Measurements from ENCODE around the gene MANEA. TPM values are rescaled to one million over a fixed set of nuclear protein-coding genes. Genes with fewer than 3 reads are reported as not detected.

The MANEA gene
- total RNA-seq, 1 donor from 2014 or later, result 21.8 TPM

DNA sequence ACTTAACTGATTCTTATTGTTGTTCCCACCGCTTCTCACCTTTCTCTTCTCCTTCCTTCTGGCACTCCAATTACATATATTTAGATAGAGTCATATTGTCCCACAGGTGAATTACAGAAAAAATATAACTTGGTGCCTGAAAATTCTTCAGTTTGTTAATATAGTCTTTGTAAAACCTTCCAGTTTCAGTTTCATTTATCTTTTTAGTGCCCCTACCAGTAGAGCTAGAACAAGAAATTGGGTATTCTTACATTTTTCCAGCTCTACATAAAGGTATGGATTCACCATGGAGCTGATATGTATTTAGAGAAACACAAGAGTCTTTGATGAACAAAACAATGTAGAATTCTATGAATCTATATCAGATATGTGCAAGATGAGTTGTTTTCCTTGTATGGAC, 10.7 kb downstream of the MANEA start:
- DNase-seq (ENCODE audit: low read depth), result no peak

DNA sequence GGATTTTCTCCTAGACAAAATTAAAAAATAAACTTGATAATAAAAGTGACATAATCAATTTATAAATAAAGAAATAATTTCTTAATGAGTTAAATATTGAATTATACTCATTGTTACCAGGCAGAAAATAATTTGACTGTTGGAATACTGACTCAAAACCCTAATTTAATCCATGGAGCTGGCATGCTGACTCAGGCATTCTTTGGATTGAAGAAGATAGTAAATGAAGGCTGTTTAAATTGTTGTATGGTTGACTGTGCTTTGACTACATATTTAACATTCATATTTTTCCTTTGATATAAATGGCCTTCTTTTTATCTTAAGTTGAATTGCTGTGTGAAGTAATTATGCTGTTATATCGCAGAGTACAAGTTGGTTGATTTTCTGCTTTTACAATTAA, 11.7 kb downstream of the MANEA start:
- DNase-seq (ENCODE audit: low read depth), result no peak

DNA sequence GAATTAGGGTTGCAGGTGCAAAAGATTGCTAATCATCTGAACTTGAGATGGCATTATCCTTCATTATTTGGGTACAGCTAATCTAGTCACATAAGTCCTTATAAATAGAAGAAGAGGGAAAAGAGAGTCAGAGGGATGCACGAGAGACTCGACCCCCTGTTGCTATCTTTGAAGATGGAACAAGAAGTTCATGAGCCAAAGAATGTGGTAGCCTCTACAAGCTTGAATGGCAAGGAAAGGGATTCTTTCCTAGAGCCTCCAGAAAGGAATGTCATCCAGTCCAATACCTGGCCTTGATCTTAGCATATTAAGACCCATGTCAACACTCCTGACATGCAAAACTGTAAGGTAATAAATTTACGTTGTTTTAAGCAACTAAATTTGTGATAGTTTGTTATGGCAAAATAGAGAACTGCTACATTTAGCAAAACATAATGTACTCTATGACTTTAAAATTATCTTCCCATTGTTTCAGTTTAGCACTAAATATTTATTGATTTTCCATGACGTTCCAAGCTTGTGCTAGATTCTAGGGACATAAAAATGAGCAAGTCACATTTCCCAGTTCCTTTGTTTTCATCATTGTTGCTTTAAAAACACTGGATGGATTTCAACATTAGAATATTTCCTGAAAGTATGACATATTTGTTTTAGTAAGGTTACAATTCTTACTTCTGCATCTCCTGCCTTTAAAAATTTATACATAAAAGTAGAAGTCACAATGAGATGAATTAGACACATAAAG, 12.7 kb downstream of the MANEA start:
- DNase-seq (ENCODE audit: low read depth), result no peak

DNA sequence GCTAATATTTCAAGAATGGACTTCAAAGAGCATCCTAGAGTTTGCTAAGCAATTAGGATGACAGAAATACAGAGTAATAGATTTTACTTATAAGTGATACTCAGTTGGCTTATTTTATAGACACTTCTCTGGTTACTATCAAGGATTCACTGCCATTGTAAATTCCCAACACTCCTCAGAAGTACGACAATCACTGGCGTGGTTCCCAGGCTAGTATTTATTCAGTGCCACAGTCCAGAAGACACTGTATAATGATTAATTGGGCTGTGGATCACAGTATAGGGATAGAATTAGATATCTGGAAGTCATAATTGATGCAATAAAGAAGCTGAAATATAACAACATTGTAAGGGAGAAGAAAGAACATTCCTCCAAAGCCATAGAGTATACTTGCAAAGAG, 15.7 kb downstream of the MANEA start:
- DNase-seq (ENCODE audit: low read depth), result peak; percentile 82

DNA sequence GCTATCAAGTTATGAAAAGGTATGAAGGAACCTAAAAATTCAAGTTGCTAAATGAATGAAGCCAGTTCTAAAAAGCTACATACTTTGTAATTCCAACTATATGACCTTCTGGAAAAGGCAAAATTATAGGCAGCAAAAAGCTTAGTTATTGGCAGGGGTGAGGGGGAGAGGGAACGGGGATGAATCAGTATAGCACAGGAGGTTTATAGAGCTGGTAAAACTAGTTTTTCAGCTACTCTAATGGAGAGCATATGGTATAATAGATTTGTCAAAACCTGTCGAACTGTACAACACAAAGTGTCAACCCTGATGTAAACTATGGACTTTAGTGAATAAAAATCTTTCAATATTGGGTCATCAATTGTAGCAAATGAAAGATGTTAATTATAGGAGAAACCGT, 18.7 kb downstream of the MANEA start:
- DNase-seq (ENCODE audit: low read depth), result no peak

DNA sequence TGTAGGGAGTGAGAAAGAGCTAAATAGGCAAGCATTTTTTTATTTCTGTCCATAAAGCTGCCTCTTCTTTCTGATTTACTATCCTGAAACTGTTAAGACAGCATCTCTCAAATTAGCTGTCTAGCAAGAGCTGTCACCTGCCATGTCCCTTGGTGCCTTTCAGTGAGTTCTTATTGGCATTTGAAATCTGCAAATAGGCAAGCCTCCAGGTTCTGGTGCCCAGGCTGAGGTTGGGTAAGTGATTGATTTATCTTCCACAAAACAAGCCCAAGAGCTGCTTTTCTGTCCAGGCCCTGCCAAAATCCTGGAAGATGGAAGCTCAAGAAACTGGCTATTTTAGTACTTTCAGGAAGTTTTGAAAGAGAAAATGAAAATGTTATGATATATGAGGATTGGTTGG, 22.4 kb downstream of the MANEA start:
- DNase-seq (ENCODE audit: low read depth), result no peak

DNA sequence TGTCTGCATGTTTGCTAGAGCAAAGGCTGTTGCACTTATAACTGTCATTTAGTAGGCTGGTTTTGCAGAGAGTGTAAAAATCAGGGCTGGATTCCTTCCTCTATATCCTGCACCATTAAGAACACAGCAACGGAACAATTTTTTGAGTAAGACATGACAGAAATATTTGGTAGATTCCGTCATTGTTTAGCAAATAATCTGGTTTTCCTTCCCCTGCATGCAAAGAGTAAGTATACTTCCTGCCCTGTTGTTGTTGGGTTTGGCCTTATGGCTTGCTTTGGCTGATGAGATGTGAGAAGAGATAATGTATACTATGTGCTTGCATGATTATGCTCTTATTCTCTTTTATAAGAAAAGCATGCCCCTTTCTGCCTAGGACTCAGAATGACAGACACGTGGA, 23.8 kb downstream of the MANEA start:
- no peak for DNase-seq (ENCODE audit: low read depth)

DNA sequence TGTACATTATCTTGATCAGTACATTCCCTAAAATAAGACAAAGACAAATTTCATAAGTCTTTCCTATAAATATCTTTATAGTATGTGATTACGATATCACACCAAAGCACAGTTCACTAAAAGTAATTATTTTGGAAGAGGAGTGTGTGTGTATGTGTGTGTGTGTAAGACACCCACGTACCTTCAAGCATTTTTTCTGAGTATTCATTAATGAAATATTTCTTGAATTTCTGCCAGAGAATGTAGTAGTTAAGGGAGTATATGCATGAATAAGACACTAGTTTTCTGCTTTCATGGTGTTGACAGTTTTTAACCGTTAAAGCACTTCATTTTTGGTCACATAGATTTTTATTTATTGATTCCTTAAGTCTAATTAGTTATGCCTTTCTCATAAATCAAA, 36.8 kb downstream of the MANEA start:
- peak; percentile 9 for DNase-seq (ENCODE audit: low read depth)

DNA sequence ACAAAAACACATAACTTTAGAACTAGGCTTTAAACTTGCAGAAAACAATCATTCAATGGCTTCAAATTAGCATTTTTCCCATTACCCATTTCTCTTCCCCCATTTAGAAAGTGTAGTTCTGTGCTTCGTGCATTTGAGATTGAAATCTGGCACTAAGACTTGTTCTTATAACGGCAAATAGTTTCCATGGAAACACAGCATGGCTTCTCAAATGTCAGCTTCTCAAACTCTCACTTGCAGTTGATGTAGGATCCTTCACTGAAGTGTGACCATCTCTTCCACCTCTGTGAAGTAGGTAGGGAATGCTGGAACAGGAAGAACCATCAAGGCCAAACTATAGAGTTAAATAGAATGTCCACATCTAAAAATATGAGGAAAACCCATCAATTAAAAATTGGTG, 52.2 kb downstream of the MANEA start:
- DNase-seq (ENCODE audit: low read depth), result peak; percentile 4

DNA sequence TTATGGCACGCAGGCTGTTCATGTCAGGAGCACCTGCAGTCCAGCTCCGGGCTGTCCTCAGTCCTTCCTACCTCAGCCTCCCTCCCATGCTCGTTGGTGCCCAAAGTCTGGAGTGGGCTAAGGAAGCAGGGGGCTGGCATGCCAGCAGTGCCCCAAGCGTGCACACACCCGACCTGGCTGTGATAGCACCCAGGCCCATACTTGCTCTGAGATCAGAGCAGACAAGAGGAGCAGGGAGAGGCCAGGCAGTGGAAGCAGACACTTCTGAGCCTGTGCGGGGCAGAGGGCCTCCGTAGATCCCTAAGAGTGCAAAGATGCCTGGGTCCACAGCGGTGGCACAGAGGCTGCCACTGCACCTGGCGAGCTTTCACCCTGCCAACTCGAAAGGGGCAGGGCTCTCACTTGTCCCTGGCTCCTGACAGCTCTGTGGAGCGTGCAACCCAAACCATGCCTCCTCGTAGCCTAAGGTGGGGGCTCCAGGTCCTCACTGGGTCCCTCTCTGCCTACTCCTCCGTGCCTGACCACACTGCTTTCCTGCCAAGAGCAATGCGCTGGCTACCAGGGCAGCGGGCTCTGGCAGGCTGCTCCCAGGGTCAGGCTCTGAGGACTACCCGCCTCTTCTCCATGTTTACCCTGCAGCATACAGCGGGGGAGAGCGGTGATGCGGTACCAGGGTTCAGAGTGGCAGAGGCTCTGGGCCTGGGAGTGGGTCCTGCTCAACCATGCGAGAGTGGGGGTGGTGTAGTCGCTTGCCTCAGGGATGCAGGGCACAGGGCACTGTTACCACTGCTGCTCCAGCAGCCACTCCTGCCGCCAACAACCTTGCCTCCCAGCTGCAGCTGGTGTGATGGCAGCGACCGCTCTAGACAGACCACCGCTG, 59.5 kb downstream of the MANEA start:
- DNase-seq (ENCODE audit: low read depth), result peak; percentile 72

DNA sequence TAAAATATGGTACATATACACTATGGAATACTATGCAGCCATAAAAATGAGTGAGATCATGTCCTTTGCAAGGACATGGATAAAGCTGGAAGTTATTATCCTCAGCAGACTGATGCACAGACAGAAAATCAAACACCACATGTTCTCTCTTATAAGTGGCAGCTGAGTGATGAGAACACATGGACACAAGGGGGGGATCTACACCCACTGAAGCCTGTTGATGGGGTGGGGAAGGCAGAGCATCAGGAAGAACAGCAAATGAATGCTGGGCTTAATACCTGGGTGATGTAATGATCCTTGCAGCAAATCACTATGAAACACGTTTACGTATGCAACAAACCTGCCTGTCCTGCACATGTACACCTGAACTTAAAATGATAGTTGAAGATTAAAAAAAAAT, 71.3 kb downstream of the MANEA start:
- no peak for DNase-seq (ENCODE audit: low read depth)

DNA sequence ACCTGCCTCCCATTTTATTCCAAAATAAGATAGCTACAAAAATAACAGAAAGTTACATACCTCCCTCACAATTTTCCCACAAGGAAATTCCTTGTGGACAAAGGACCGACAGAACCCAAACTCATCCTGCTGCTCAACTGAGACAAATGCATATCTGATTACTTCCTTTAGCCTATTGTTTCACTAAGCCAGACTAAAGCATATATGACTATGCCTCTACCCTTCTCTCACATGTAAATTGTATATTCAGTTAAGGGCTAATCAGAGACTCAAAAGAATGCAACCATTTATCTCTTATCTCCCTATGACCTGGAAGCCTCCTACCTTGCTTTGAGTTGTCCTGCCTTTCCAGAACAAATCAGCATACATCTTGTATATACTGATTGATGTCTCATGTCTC, 72.1 kb downstream of the MANEA start:
- DNase-seq (ENCODE audit: low read depth), result no peak

DNA sequence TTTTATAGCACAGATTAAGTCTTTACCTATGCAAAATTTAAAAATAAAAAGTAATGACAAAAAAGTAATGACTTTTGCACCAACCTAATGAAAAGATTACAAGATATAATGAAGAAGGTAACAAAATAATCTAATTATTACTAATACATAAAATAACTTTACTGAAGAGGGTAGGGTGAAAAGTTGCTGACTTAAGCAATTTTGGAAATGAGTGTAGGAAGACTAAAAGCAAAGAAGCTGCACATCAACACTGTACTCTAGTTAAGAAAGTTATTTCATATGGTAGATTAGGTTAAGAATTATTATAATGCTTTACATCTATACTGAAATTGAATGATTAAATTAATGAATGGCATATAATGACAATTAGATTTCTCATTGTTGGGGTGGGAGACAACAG, 76.8 kb downstream of the MANEA start:
- no peak for DNase-seq (ENCODE audit: low read depth)

DNA sequence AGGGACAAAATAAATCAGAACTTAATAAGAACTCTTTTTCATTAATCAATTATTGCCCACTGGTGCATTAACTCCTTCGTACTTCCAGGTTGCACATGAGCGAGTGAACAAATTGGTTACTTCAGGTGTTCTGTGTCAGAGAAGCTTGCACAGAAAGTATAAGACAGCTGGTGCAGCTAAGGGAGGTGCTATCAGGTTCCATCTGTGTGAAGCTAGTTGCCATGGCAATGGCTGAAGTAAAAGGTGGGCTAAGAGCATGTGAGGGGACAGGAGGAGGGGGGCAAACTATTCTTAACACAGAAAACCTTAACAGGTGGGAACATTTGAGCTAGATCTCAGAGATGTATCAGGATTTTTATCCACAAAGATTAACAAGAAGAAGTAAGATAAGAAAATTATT, 81.6 kb downstream of the MANEA start:
- DNase-seq (ENCODE audit: low read depth), result no peak
